ENCODE data around the gene NUAK1.

DNA sequence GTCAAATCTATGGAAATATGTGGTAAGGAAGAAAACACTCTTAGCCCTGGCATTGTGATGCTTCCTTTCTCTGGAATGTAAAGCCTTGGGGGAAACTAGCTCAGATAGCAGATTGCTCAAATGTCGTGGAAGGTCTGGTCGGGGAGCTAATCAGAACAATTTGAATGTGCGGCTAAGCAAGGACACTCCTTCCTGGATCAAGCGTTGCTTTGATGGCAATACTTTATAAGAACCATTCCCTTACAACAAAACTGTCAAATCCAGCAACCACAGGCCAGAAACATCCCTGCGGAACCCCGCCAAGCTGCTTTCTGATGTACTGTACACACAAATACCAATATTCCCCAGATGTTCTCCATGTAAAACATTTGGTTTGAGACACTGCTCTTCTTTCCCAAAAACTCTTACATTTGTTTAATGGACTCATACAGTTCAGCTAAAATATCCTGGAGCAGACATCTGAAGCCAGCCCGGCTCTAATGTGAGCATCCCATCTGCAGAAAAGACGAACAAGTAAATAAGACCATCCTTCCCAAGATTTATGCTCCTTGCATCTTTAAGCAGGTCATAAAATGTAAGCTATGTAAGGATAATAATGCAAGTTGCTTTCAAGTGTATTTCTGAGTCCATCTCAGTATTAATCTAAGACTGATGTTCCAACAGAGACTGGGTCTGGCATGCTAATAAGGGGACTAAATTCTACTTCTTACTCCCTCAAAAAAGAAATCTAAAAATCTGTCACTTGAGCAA, 20.2 kb downstream of the NUAK1 start:
- no peak for TF ChIP-seq EZH2phosphoT487 (IDR thresholded peaks at IDR 0.05; ENCODE audit: insufficient read depth, low read depth)
- TF ChIP-seq EZH2 (IDR thresholded peaks at IDR 0.05; ENCODE audit: insufficient read depth, poor library complexity, severe bottlenecking) = no peak

All from GM23248 (cell line).